H9 (cell line): ENCODE results near the gene TFB1M. TPM values are rescaled to one million over a fixed set of nuclear protein-coding genes. Genes with fewer than 3 reads are reported as not detected.

Source experiments
- DNase-seq: peaks from one replicate; pipeline ENCODE4 v3.0.0-alpha.2; 2017
- H2AFZ ChIP-seq: one replicate; pipeline ENCODE4 v1.6.1; 2013; ENCODE audit warnings: mild to moderate bottlenecking, low read length, control low read depth, moderate library complexity
- H2AK5ac ChIP-seq: 2 replicates; pipeline ENCODE4 v1.6.1; 2013; ENCODE audit warnings: low read length, control low read depth, mixed read lengths; ENCODE audit not compliant: insufficient read length
- H2BK120ac ChIP-seq: one replicate; pipeline ENCODE4 v1.6.1; 2013; ENCODE audit warnings: low read depth, mild to moderate bottlenecking, low read length, control low read depth, inconsistent platforms; ENCODE audit not compliant: poor library complexity, severe bottlenecking
- H2BK12ac ChIP-seq: 2 replicates; pipeline ENCODE4 v1.6.1; 2013; ENCODE audit warnings: low read length, control low read depth, mixed read lengths, low read depth; ENCODE audit not compliant: insufficient read length
- H2BK15ac ChIP-seq: 2 replicates; pipeline ENCODE4 v1.6.1; 2013; ENCODE audit warnings: low read depth, low read length, control low read depth
- H2BK20ac ChIP-seq: one replicate; pipeline ENCODE4 v1.6.1; 2013; ENCODE audit warnings: low read depth, mild to moderate bottlenecking, low read length, control low read depth, inconsistent platforms; ENCODE audit not compliant: poor library complexity, severe bottlenecking
- H2BK5ac ChIP-seq: 2 replicates; pipeline ENCODE4 v1.6.1; 2013; ENCODE audit warnings: low read length, control low read depth, mixed read lengths; ENCODE audit not compliant: insufficient read length
- H3K14ac ChIP-seq: 2 replicates; pipeline ENCODE4 v1.6.1; 2013; ENCODE audit warnings: low read length, control low read depth; ENCODE audit not compliant: insufficient read depth
- H3K18ac ChIP-seq: 2 replicates; pipeline ENCODE4 v1.6.1; 2013; ENCODE audit warnings: low read depth, mild to moderate bottlenecking, mixed read lengths, low read length, control low read depth; ENCODE audit not compliant: insufficient read length
- H3K23ac ChIP-seq: 2 replicates; pipeline ENCODE4 v1.6.1; 2013; ENCODE audit warnings: low read length, control low read depth, mixed read lengths, low read depth; ENCODE audit not compliant: insufficient read length
- H3K23me2 ChIP-seq: 2 replicates; pipeline ENCODE4 v1.6.1; 2013; ENCODE audit warnings: low read depth, mild to moderate bottlenecking, mixed read lengths, low read length, control low read depth; ENCODE audit not compliant: insufficient read length, poor library complexity, severe bottlenecking
- H3K27ac ChIP-seq: 2 replicates; pipeline ENCODE4 v1.5.1; 2013; ENCODE audit warnings: low read length, control low read depth, mixed read lengths, low read depth; ENCODE audit not compliant: insufficient read length
- H3K27me3 ChIP-seq: 2 replicates; pipeline ENCODE4 v1.6.1; 2013; ENCODE audit warnings: low read length, control low read depth, inconsistent platforms; ENCODE audit not compliant: insufficient read depth
- H3K4ac ChIP-seq: 2 replicates; pipeline ENCODE4 v1.6.1; 2013; ENCODE audit warnings: low read depth, mild to moderate bottlenecking, control low read depth, inconsistent platforms, low read length, moderate library complexity
- H3K4me1 ChIP-seq: 2 replicates; pipeline ENCODE4 v1.6.1; 2013; ENCODE audit warnings: low read length, control low read depth, inconsistent platforms; ENCODE audit not compliant: insufficient read depth
- H3K4me2 ChIP-seq: 2 replicates; pipeline ENCODE4 v1.6.1; 2013; ENCODE audit warnings: low read length, control low read depth, mixed read lengths; ENCODE audit not compliant: insufficient read length, insufficient read depth
- H3K56ac ChIP-seq: 2 replicates; pipeline ENCODE4 v1.6.1; 2013; ENCODE audit warnings: low read depth, mild to moderate bottlenecking, mixed read lengths, low read length, control low read depth; ENCODE audit not compliant: insufficient read length
- H3K79me1 ChIP-seq: 2 replicates; pipeline ENCODE4 v1.6.1; 2013; ENCODE audit warnings: low read depth, mild to moderate bottlenecking, moderate library complexity, low read length, control low read depth, inconsistent platforms; ENCODE audit not compliant: insufficient read depth, poor library complexity, severe bottlenecking
- H3K79me2 ChIP-seq: 2 replicates; pipeline ENCODE4 v1.6.1; 2013; ENCODE audit warnings: low read length, control low read depth, inconsistent platforms; ENCODE audit not compliant: insufficient read depth
- H3K9ac ChIP-seq: 2 replicates; pipeline ENCODE4 v1.6.1; 2013; ENCODE audit warnings: low read length, control low read depth, mixed read lengths; ENCODE audit not compliant: insufficient read length; ENCODE audit errors: extremely low read depth
- H3K9me3 ChIP-seq: one replicate; pipeline ENCODE4 v1.6.1; 2013; ENCODE audit warnings: low read depth, low read length, inconsistent platforms; ENCODE audit not compliant: control insufficient read depth
- H3T11ph ChIP-seq: one replicate; pipeline ENCODE4 v1.6.1; 2013; ENCODE audit warnings: mild to moderate bottlenecking, low read length, control low read depth, inconsistent platforms
- H4K20me1 ChIP-seq: one replicate; pipeline ENCODE4 v1.6.1; 2013; ENCODE audit not compliant: control insufficient read depth, insufficient read length, insufficient read depth
- H4K5ac ChIP-seq: 2 replicates; pipeline ENCODE4 v1.6.1; 2013; ENCODE audit warnings: low read depth, mild to moderate bottlenecking, mixed read lengths, low read length, control low read depth; ENCODE audit not compliant: insufficient read length
- H4K8ac ChIP-seq: replicated peaks from 2 replicates; pipeline ENCODE4 v1.6.1; 2013; ENCODE audit warnings: low read length, control low read depth, mixed read lengths, low read depth; ENCODE audit not compliant: insufficient read length
- H4K91ac ChIP-seq: 2 replicates; pipeline ENCODE4 v1.6.1; 2013; ENCODE audit warnings: low read depth, mild to moderate bottlenecking, moderate library complexity, mixed read lengths, low read length, control low read depth; ENCODE audit not compliant: insufficient read length
- H3K27ac Mint-ChIP-seq, 3 experiments: 2 replicates in 2 of 3; 3 replicates in 1 of 3; pipeline ENCODE4 v1.8.0; 2020 to 2021; ENCODE audit warnings: mixed read lengths in 3 of 3, mild to moderate bottlenecking in 1 of 3, moderate library complexity in 1 of 3
- H3K27me3 Mint-ChIP-seq: 2 replicates; pipeline ENCODE4 v1.8.0; 2021; ENCODE audit warnings: low read depth, mild to moderate bottlenecking, moderate library complexity, mixed read lengths
- H3K36me3 Mint-ChIP-seq, 3 experiments: 2 replicates in 2 of 3; 3 replicates in 1 of 3; pipeline ENCODE4 v1.8.0; 2020 to 2021; ENCODE audit warnings: low read depth in 3 of 3, mixed read lengths in 3 of 3; ENCODE audit not compliant: insufficient read depth in 1 of 3
- H3K4me1 Mint-ChIP-seq, 2 experiments: 2 replicates each; pipeline ENCODE4 v1.8.0; 2020; ENCODE audit warnings: mixed read lengths in 2 of 2
- H3K4me3 Mint-ChIP-seq, 2 experiments: 2 replicates in 1 of 2; 3 replicates in 1 of 2; pipeline ENCODE4 v1.8.0; 2020 to 2021; ENCODE audit warnings: mild to moderate bottlenecking in 2 of 2, mixed read lengths in 2 of 2, moderate library complexity in 1 of 2
- H3K9me3 Mint-ChIP-seq, 2 experiments: 2 replicates in 1 of 2; 3 replicates in 1 of 2; pipeline ENCODE4 v1.8.0; 2020; ENCODE audit warnings: mild to moderate bottlenecking in 2 of 2, mixed read lengths in 2 of 2, moderate library complexity in 1 of 2
- CTCF ChIP-seq: fragments of 200-600 bp; sonication (generic); conservative IDR thresholded peaks from 3 replicates; pipeline ENCODE4 v1.8.0; 2021; ENCODE audit warnings: antibody characterized with exemption, mild to moderate bottlenecking
- WGBS: extraction: QIAGEN DNeasy Blood & Tissue Kit; methylation state at CpG from one replicate; pipeline ENCODE4 v1.1.7; 2013; ENCODE audit warnings: missing lambda C conversion rate, low lambda C conversion rate, mixed read lengths; ENCODE audit not compliant: insufficient read length; ENCODE audit errors: extremely low coverage; 5-methylcytosine and 5-hydroxymethylcytosine counted together
- total RNA-seq: library from RNA; stranded (reverse); gene quantifications from 2 replicates; pipeline ENCODE4 v1.2.1, GENCODE V29; 2021

Gene TFB1M
- total RNA-seq, 1 experiment from 2014 or later: 28.6 TPM

- no peak overlapping the region for H2BK12ac ChIP-seq
- WGBS: no CpG with 5 or more reads among the region's 6 CpGs
- H4K91ac ChIP-seq: no peak overlapping the region
- H4K20me1 ChIP-seq: no peaks in the 10 kb centered on the region
- no peak for TF ChIP-seq CTCF
- no peak overlapping the region for H3K4me2 ChIP-seq
- no peak overlapping the region for H4K5ac ChIP-seq
- no peak overlapping the region for H2BK20ac ChIP-seq
- Mint-ChIP-seq H3K9me3 (peaks cover 29 to 30% of the 10 kb centered on the region in 2 experiments), H3K4me1 (no peaks in the 10 kb centered on the region), H3K27me3 (no peaks in the 10 kb centered on the region), H3K36me3 (peaks cover 0 to 27% (median 2%) of the 10 kb centered on the region in 3 experiments; a peak in 3 of 7 replicates), H3K4me3 (no peak overlapping the region), H3K27ac (peak overlapping the region in 1 of 3 experiments; percentile 90; a peak in 2 of 7 replicates)
- H3K23ac ChIP-seq: no peak overlapping the region
- no peak overlapping the region for H4K8ac ChIP-seq
- H3K56ac ChIP-seq: no peak overlapping the region
- H3K4ac ChIP-seq: no peak overlapping the region
- H3T11ph ChIP-seq: no peak overlapping the region
- H2BK120ac ChIP-seq: no peak overlapping the region
- no peak overlapping the region for H2BK5ac ChIP-seq
- H3K4me1 ChIP-seq: no peaks in the 10 kb centered on the region
- no peak for DNase-seq
- H3K27ac ChIP-seq: no peak overlapping the region
- no peak overlapping the region for H2BK15ac ChIP-seq
- H2AFZ ChIP-seq: no peak overlapping the region
- H2AK5ac ChIP-seq: no peak overlapping the region
- no peaks in the 10 kb centered on the region for H3K23me2 ChIP-seq
- no peak overlapping the region for H3K18ac ChIP-seq
- H3K14ac ChIP-seq: no peak overlapping the region; the same call in 1 of the 2 replicates
- no peaks in the 10 kb centered on the region for H3K27me3 ChIP-seq
- H3K9ac ChIP-seq: no peak overlapping the region
- no peaks in the 10 kb centered on the region for H3K79me1 ChIP-seq
- H3K9me3 ChIP-seq: no peaks in the 10 kb centered on the region
- H3K79me2 ChIP-seq: no peaks in the 10 kb centered on the region
These were observed 35.7 kb upstream of the TFB1M start for GRCh38 chr6:155349956-155350355.
